SJSA1 (cell line): ENCODE data around the gene PDS5A. TPM values are rescaled to one million over a fixed set of nuclear protein-coding genes. Genes with fewer than 3 reads are reported as not detected.
"Not testable (repeated sequence)": the region's sequence is repeated elsewhere in the genome, so short reads cannot be mapped to it uniquely, and the experiment has no call there.

Experiments
- DNase-seq, 2 experiments: peaks; one replicate each; pipeline ENCODE4 v3.0.0-alpha.2; 2015 to 2020; ENCODE audit warnings: low spot score in 2 of 2, low read depth in 1 of 2
- H3K27ac ChIP-seq: fragments of 250-450 bp; sonication (Bioruptor Pico); 2 replicates; pipeline ENCODE4 v1.5.1; 2020; ENCODE audit warnings: mild to moderate bottlenecking, moderate library complexity
- H3K27me3 ChIP-seq: fragments of 250-450 bp; sonication (Bioruptor Pico); replicated peaks from 2 replicates; pipeline ENCODE4 v1.5.1; 2020; ENCODE audit warnings: mild to moderate bottlenecking, moderate library complexity
- H3K36me3 ChIP-seq: fragments of 250-450 bp; sonication (Bioruptor Pico); 2 replicates; pipeline ENCODE4 v1.5.1; 2020; ENCODE audit warnings: mild to moderate bottlenecking
- H3K4me1 ChIP-seq: fragments of 250-450 bp; sonication (Bioruptor Pico); replicated peaks from 2 replicates; pipeline ENCODE4 v1.6.1; 2021; ENCODE audit warnings: mild to moderate bottlenecking
- H3K4me3 ChIP-seq: fragments of 250-450 bp; sonication (Bioruptor Pico); 2 replicates; pipeline ENCODE4 v1.5.1; 2020; ENCODE audit warnings: mild to moderate bottlenecking
- H3K9me3 ChIP-seq: fragments of 250-450 bp; sonication (Bioruptor Pico); replicated peaks from 2 replicates; pipeline ENCODE4 v1.5.1; 2020; ENCODE audit warnings: mild to moderate bottlenecking
- total RNA-seq: library from RNA; depleted of rRNA; stranded (reverse); fragments of >200 nt; shearing (Covaris generic); gene quantifications from 2 replicates; pipeline ENCODE4 v1.2.3, GENCODE V29; 2014

PDS5A gene
- total RNA-seq, 1 experiment from 2014 or later: 39.6 TPM

GRCh38 chr4:39905019-39905418, 72.7 kb downstream of the PDS5A start:
- H3K9me3 ChIP-seq, H3K27me3 ChIP-seq, DNase-seq, H3K27ac ChIP-seq, H3K4me1 ChIP-seq, H3K4me3 ChIP-seq: not testable (repeated sequence)
- peaks cover 21% of the 10 kb centered on the region for H3K36me3 ChIP-seq

DNA sequence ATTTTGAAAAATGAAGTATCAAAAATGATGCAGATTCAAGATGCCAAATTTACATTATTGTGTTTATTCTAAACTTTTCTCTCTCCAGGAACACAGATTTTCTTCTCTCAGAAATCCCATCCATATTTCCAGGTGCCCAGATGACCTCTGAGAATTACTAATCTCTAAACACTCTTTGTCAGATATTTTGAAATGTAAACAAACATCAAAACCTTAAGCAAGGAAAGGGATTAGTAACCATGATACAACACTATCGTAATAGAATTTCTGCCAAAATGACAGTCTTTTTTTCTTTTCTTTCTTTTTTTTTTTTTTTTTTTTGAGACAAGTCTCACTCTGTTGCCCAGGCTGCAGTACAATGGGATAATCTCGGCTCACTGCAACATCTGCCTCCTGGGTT, 76.7 kb downstream of the PDS5A start:
- Histone ChIP-seq H3K27me3 (no peaks in the 10 kb centered on the region), H3K36me3 (peaks cover 29% of the 10 kb centered on the region), H3K4me1 (no peaks in the 10 kb centered on the region), H3K4me3 (no peak overlapping the region), H3K27ac (no peak overlapping the region), H3K9me3 (no peaks in the 10 kb centered on the region)
- DNase-seq: no peak

DNA sequence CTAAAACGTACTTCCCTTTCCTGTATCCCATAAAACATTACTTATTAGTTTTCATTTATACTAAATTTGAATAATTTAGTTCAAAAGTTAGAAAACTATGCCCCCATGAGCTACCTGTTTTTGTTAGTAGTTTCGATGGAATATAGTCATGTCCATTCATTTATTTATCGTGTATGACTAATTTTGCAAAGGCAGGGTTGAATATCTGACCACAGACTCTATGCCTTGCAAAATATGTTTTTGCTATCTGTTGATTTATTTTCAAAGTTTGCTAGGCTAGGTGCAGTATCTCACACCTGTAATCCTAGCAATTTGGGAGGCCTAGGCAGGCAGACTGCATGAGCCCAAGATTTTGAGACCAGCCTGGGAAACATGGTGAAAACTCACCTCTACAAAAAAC, 78.4 kb downstream of the PDS5A start:
- Histone ChIP-seq H3K4me1 (no peaks in the 10 kb centered on the region), H3K27ac (no peak overlapping the region), H3K36me3 (peaks cover 33% of the 10 kb centered on the region), H3K9me3 (no peaks in the 10 kb centered on the region), H3K4me3 (no peak overlapping the region), H3K27me3 (no peaks in the 10 kb centered on the region)
- DNase-seq: no peak

- Histone ChIP-seq H3K27me3 (no peaks in the 10 kb centered on the region), H3K4me1 (no peaks in the 10 kb centered on the region), H3K36me3 (peaks cover 35% of the 10 kb centered on the region), H3K4me3 (no peak overlapping the region), H3K27ac (no peak overlapping the region), H3K9me3 (no peaks in the 10 kb centered on the region)
- DNase-seq: no peak
Measured at GRCh38 chr4:39898015-39898414, 79.7 kb downstream of the PDS5A start.

DNA sequence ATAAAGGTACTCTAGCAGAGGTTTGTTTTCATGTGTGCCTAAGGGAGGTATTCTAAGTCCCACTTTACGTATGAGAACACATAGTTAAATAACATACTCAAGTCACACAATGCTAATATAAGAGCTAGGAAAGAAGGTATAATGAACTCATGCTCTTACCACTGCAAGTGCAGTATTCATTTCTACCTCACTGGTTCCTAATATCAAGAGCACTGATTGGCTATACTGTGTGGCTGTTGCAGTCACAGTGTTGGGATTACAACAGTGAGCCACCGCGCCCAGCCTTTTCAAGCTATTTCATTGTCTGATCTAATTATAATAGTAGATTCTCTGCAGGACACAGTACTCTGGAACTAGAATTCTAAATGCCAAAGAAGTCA, 84.0 kb downstream of the PDS5A start:
- H3K27ac ChIP-seq: no peak overlapping the region
- no peak overlapping the region for H3K4me3 ChIP-seq
- H3K9me3 ChIP-seq: no peaks in the 10 kb centered on the region
- H3K27me3 ChIP-seq: no peaks in the 10 kb centered on the region
- no peaks in the 10 kb centered on the region for H3K4me1 ChIP-seq
- DNase-seq: no peak
- peaks cover 27% of the 10 kb centered on the region for H3K36me3 ChIP-seq

DNA sequence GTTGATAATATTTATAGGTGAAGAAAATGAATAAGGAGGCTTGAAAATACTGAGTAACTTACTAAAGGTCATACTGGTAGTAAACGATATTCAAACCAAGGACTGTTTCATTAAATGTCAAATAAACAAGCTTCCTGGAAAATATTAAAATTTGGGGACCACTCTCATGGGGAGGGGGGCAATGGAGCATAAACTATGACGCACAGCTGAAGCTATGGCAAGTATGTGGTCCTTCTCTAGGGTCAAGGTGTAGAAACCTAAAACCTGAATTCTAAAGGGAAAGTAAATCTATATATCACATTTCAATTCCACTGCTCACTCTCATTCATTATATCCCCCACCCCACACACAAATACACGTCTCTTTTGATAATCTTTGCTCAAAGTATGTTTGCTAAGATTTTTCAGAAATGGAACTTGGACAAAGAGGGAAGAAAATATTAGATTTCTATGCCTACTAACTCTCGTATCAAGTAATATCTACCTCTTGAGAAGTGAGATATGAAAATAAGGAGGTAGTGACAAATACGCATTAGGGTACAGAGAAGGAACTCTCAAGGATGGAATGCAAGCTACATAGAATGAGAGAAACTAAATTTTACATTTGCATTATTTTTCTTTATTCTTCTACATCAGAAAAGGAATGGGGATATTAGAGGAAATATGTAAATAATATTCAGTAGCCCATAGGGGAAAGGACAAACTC, 84.6 kb downstream of the PDS5A start:
- DNase-seq: no peak
- no peak overlapping the region for H3K27ac ChIP-seq
- no peaks in the 10 kb centered on the region for H3K9me3 ChIP-seq
- H3K27me3 ChIP-seq: no peaks in the 10 kb centered on the region
- H3K4me1 ChIP-seq: no peaks in the 10 kb centered on the region
- H3K4me3 ChIP-seq: no peak overlapping the region
- H3K36me3 ChIP-seq: peaks cover 27% of the 10 kb centered on the region

GRCh38 chr4:39889226-39889625, 88.5 kb downstream of the PDS5A start:
- Histone ChIP-seq H3K27ac (no peak overlapping the region), H3K9me3 (no peaks in the 10 kb centered on the region), H3K4me1 (no peaks in the 10 kb centered on the region), H3K27me3 (no peaks in the 10 kb centered on the region), H3K36me3 (peaks cover 19% of the 10 kb centered on the region), H3K4me3 (no peak overlapping the region)
- no peak for DNase-seq

GRCh38 chr4:39888541-39888940, 89.2 kb downstream of the PDS5A start:
- Histone ChIP-seq H3K4me1 (no peaks in the 10 kb centered on the region), H3K36me3 (peaks cover 16% of the 10 kb centered on the region), H3K27ac (no peak overlapping the region), H3K4me3 (no peak overlapping the region), H3K9me3 (no peaks in the 10 kb centered on the region), H3K27me3 (no peaks in the 10 kb centered on the region)
- no peak for DNase-seq

DNA sequence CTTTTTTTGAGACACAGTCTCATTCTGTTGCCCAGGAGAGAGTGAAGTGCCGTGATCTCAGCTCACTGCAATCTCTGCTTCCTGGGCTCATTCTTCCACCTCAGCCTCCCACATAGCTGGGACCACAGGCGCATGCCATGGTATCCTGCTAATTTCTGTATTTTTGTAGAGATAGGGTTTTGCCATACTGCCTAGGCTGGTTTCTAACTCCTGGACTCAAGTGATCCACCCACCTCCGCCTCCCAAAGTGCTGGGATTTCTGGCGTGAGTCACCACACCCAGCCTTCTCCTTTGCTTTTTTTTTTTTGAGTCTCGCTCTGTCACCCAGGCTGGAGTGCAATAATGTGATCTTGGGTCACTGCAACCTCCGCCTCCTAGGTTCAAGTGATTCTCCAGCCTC, 94.1 kb downstream of the PDS5A start:
- Histone ChIP-seq H3K4me3 (no peak overlapping the region), H3K9me3 (no peaks in the 10 kb centered on the region), H3K4me1 (no peaks in the 10 kb centered on the region), H3K36me3 (peaks cover 7% of the 10 kb centered on the region), H3K27ac (no peak overlapping the region), H3K27me3 (no peaks in the 10 kb centered on the region)
- DNase-seq: no peak

DNA sequence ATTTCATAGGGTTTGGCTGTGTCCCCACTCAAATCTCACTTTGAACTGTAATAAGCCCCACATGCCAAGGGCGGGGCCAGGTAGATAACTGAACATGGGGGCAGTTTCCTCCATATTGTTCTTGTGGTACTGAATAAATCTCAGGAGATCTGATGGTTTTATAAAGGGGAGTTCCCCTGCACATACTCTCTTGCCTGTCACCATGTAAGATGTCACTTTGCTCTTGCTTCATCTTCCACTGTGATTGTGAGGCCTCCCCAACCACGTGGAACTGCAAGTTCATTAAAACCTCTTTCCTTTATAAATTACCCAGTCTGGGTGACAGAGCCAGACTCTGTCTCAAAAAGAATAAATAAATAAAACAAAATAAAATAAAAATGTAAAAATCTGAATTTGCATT, 95.9 kb downstream of the PDS5A start:
- Histone ChIP-seq H3K9me3 (no peaks in the 10 kb centered on the region), H3K36me3 (peaks cover 9% of the 10 kb centered on the region), H3K4me3 (no peak overlapping the region), H3K4me1 (no peaks in the 10 kb centered on the region), H3K27ac (no peak overlapping the region), H3K27me3 (no peaks in the 10 kb centered on the region)
- DNase-seq: no peak

- Histone ChIP-seq H3K4me1 (no peaks in the 10 kb centered on the region), H3K9me3 (no peaks in the 10 kb centered on the region), H3K36me3 (peaks cover 14% of the 10 kb centered on the region), H3K27ac (no peak overlapping the region), H3K4me3 (no peak overlapping the region), H3K27me3 (no peaks in the 10 kb centered on the region)
- DNase-seq: no peak
Measured at GRCh38 chr4:39877971-39878370, 99.7 kb downstream of the PDS5A start.

DNA sequence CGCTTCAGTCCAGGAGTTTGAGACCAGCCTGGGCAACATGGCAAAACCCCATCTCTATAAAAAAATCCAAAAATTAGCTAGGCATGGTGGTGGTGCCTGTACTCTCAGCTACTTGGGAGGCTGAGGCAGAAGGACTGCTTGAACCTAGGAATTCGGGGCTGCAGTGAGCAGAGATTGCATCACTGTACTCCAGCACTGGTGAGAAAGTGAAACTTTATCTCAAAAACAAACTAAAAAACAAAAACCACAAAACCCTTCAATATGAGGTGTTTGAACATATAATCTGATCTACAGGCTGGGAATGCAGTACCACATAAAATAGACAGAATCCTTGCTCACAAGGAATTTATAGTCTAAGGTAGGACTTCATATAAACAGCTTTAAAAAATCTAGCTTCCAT, 103.9 kb downstream of the PDS5A start:
- H3K27ac ChIP-seq: no peak overlapping the region
- DNase-seq: no peak

GRCh38 chr4:39865280-39865679, 112.4 kb downstream of the PDS5A start:
- no peaks in the 10 kb centered on the region for H3K4me1 ChIP-seq
- H3K36me3 ChIP-seq: peaks cover 12% of the 10 kb centered on the region; the same call in 1 of the 2 replicates
- no peak for DNase-seq
- no peaks in the 10 kb centered on the region for H3K27me3 ChIP-seq
- H3K27ac ChIP-seq: no peak overlapping the region
- H3K9me3 ChIP-seq: no peaks in the 10 kb centered on the region
- no peak overlapping the region for H3K4me3 ChIP-seq

More for the DNA sequence above, 103.9 kb downstream of the PDS5A start:
- no peaks in the 10 kb centered on the region for H3K4me1 ChIP-seq
- no peaks in the 10 kb centered on the region for H3K9me3 ChIP-seq
- H3K27me3 ChIP-seq: no peaks in the 10 kb centered on the region
- H3K4me3 ChIP-seq: no peak overlapping the region
- peaks cover 14% of the 10 kb centered on the region for H3K36me3 ChIP-seq

DNA sequence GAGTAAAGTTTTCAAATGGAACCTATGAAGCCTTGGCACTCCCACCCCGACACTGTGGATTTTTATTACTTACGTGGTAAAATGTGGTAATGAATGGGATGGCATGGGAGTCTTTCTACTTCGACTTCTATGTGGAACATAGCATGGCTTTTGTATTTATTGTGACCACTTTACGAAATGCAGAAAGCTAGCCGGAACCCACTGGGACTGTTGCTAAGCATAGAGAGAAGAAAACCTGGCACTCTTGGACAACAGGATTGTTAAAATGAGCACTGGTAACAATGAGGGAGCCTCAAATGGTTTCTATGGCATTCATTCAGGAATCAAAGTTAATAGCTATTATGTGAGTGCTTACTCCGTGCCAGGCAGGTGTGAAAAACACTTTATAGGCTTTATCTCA, 113.3 kb downstream of the PDS5A start:
- no peak for DNase-seq
- H3K27me3 ChIP-seq: no peaks in the 10 kb centered on the region
- peaks cover 15% of the 10 kb centered on the region; the same call in 1 of the 2 replicates for H3K36me3 ChIP-seq
- H3K27ac ChIP-seq: no peak overlapping the region
- no peaks in the 10 kb centered on the region for H3K9me3 ChIP-seq
- H3K4me3 ChIP-seq: no peak overlapping the region
- no peaks in the 10 kb centered on the region for H3K4me1 ChIP-seq

- DNase-seq: no peak
- H3K27me3 ChIP-seq: no peaks in the 10 kb centered on the region
- H3K9me3 ChIP-seq: 0 out of 2 replicates have a peak, but pooled peaks cover 3% of the 10 kb centered on the region
- H3K4me1 ChIP-seq: no peaks in the 10 kb centered on the region
- no peak overlapping the region for H3K27ac ChIP-seq
- peaks cover 13% of the 10 kb centered on the region; the same call in 1 of the 2 replicates for H3K36me3 ChIP-seq
- no peak overlapping the region for H3K4me3 ChIP-seq
Measured at GRCh38 chr4:39860804-39861203, 116.9 kb downstream of the PDS5A start.
